Kidney epithelial cell (primary cell): ENCODE data around the gene RNF34. TPM values are rescaled to one million over a fixed set of nuclear protein-coding genes. Genes with fewer than 3 reads are reported as not detected.

ENCODE experiments used
- DNase-seq: peaks from one replicate; pipeline ENCODE4 v3.0.0-alpha.2; 2010; ENCODE audit warnings: low read depth
- H3K27me3 ChIP-seq: 2 replicates; pipeline ENCODE4 v1.6.0; 2011; ENCODE audit warnings: low read length; ENCODE audit not compliant: control insufficient read depth, insufficient read depth
- H3K36me3 ChIP-seq: 2 replicates; pipeline ENCODE4 v1.5.1; 2011; ENCODE audit warnings: low read length; ENCODE audit not compliant: control insufficient read depth, insufficient read depth
- H3K4me3 ChIP-seq: 2 replicates; pipeline ENCODE4 v1.5.1; 2011; ENCODE audit warnings: low read depth, mild to moderate bottlenecking, control low read depth, low read length
- CTCF ChIP-seq: IDR thresholded peaks from 2 replicates; pipeline ENCODE4 v1.5.1; 2011; ENCODE audit warnings: mild to moderate bottlenecking, moderate library complexity, low read length, control low read depth, inconsistent platforms; ENCODE audit not compliant: insufficient read depth, poor library complexity, severe bottlenecking
- total RNA-seq: library from RNA; depleted of rRNA; stranded (reverse); fragments of >200 nt; gene quantifications from 2 replicates; pipeline ENCODE4 v1.2.3, GENCODE V29; 2015

RNF34 gene
- total RNA-seq, 1 donor from 2014 or later = 45.3 TPM

GRCh38 chr12:121453629-121454028 lies 53.7 kb downstream of the RNF34 start:
- Histone ChIP-seq H3K4me3 (no peak overlapping the region), H3K36me3 (no peaks in the 10 kb centered on the region), H3K27me3 (no peaks in the 10 kb centered on the region)
- TF ChIP-seq CTCF = no peak
- DNase-seq = no peak

DNA sequence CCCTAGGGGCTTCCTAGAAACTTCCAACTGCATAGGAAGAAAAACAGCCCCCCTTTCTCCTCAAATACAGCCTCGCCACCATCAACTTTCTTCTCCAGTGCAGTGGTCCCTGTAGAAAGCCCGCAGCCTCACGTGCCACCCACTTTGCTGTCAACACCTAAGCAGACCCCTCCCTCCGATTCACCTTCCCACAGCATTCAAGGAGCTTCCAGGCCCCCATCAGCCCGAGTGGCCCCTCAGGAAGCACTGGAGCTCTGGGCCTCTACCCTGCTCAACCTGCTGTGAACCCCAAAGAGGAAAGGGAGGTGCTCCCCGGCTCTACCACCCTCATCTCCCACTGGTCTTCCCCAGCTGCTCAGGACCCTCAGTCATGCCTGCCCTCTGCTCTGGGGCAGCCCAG lies 55.0 kb downstream of the RNF34 start:
- no peak for TF ChIP-seq CTCF
- Histone ChIP-seq H3K36me3 (no peaks in the 10 kb centered on the region), H3K27me3 (no peaks in the 10 kb centered on the region), H3K4me3 (no peak overlapping the region)
- DNase-seq = no peak

GRCh38 chr12:121455766-121456420 lies 56.0 kb downstream of the RNF34 start:
- no peak for TF ChIP-seq CTCF
- no peak for DNase-seq
- Histone ChIP-seq H3K27me3 (no peaks in the 10 kb centered on the region), H3K4me3 (no peak overlapping the region), H3K36me3 (no peaks in the 10 kb centered on the region)

DNA sequence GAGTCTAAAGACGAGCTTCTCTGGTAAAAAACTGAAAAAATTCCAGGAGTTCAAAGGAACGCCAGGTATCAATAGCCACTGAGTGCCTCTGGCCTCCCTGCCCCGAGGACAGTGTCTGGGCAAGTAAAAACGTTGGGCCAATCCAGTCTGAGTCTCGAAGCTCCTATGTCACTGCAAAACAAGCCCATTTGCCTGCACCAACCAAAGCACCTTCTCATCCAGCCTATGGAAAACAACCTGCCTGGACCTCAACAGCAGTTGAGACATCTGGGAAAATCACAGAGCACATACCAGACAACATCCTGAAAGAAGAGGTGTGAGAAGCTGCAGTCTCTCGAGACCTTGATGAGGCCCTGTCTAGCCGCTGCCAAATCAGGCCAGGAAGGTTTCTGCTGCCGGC lies 56.6 kb downstream of the RNF34 start:
- Histone ChIP-seq H3K27me3 (no peaks in the 10 kb centered on the region), H3K4me3 (no peak overlapping the region), H3K36me3 (no peaks in the 10 kb centered on the region)
- no peak for DNase-seq
- TF ChIP-seq CTCF = no peak

DNA sequence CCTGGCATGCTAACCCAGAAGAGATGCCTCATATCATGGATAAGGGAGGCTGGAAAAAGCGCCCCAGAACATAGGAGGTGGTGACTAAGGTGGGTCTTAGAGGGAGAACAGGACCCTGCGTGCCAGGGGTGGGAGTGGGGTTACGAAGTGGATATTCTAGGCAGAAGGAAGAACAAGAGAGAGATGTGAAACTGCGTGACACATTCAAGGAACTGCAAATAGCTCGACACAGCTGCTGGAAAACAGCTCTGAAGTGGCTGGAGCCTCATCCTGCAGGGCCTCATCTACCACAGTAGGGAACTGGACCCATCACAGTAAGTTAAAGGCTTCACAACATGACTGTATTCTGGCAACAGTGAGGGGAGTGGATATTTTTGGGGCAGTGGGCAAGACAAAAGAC lies 61.1 kb downstream of the RNF34 start:
- Histone ChIP-seq H3K27me3 (no peaks in the 10 kb centered on the region), H3K4me3 (no peak overlapping the region), H3K36me3 (no peaks in the 10 kb centered on the region)
- TF ChIP-seq CTCF = no peak
- DNase-seq = no peak

DNA sequence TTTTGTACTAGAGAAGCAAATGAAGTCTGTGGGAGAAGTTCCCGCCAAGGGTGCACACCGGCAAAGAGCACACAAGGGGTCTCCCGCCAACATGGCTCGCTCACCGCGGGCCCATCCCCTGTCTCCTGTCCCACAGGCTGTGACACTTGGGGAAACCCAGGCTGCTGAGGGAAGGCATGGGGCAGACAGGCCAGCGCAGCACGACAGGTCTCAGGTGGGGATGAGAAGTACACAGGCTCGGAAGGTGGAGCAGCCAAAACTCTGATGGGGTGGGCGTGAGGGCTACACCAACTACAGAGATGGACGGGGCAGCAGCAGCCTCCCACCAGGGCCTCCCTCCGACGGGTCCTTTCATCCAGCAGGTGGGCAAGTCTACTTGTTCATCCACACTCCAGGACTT lies 64.4 kb downstream of the RNF34 start:
- no peaks in the 10 kb centered on the region for H3K27me3 ChIP-seq
- DNase-seq = no peak
- no peak for TF ChIP-seq CTCF
- H3K4me3 ChIP-seq = no peak overlapping the region
- no peaks in the 10 kb centered on the region for H3K36me3 ChIP-seq
